GM18951 (cell line): ENCODE results near the gene ISG20.
"Not testable (repeated sequence)": the region's sequence is repeated elsewhere in the genome, so short reads cannot be mapped to it uniquely, and the experiment has no call there.

Experiments
- POLR2A ChIP-seq: IDR thresholded peaks from 4 replicates; pipeline ENCODE4 v1.6.1; 2011; ENCODE audit warnings: mild to moderate bottlenecking; ENCODE audit not compliant: insufficient read length, insufficient read depth; ENCODE audit errors: extremely low read depth
- in situ Hi-C: fragments of 300-500 bp; cut with MboI; formaldehyde crosslinking; loops from one replicate; pipeline ENCODE4 v1.12.0; 2022; ENCODE audit warnings: low sequenced_read_pairs, mixed read lengths, inconsistent platforms; ENCODE audit not compliant: unreplicated experiment

The ISG20 gene

DNA sequence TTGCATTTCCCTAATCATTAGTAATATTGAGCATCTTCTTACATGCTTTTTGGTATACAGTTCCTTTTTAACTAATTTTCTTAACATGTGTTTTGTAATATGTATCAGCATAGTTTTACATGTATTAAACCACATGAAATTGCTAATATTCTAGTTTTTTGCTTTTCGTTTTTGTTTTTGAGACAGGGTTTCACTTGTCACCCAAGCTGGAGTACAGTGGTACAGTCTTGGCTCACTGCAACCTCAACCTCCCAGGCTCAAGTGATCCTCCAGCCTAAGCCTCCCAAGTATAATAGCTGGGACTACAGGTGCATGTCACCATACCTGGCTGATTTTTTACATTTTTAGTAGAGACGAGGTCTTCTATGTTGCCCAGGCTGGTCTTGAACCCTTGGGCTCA lies 4.4 kb upstream of the ISG20 start:
- TF ChIP-seq POLR2A = no peak
- in situ Hi-C loops = no loop called here

- TF ChIP-seq POLR2A = no peak
- in situ Hi-C loops = no loop called here
Measured at GRCh38 chr15:88635318-88635717, 3.5 kb upstream of the ISG20 start.

GRCh38 chr15:88636050-88636449 lies 2.8 kb upstream of the ISG20 start:
- no peak for TF ChIP-seq POLR2A
- in situ Hi-C loops = no loop called here

DNA sequence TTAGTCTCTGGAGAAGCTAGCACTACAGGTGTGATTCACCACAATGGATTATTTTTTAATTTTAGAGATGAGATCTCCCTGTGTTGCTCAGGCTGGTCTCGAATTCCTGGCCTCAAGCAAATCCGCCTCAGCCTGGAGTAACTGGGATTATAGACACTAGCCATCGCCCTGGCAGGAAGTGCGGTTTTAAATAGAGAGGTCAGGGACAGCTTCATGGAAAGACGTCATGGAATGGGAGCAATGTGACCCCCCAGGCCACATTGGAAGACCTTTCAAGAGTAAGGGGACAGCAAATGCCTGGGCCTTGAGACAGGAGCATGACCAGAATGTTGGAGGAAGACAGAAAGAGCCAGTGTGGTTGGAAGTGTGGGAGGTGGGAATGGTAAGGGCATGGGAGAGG lies 2.2 kb upstream of the ISG20 start:
- in situ Hi-C loops = no loop called here
- TF ChIP-seq POLR2A = peak; percentile 10

DNA sequence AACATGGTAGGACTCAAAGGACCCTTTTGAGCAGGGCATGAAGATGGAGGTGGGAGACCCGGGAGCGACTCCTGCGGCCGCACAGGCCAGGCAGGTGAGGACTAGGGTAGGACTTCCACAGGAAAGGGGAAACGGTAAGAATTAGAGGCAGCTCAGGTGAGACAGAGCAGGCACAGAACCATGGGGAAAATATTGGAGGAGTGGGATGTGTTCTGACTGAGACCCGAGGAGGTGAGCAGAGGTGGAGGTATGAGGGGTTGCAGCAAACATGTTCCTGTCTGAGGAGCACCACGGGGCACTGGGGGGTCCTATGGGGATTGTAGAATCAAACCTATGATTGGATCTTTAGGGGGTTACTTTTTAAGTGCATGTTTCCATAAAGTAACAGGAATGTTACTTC lies 1.4 kb upstream of the ISG20 start:
- TF ChIP-seq POLR2A = no peak
- in situ Hi-C loops = no loop called here

DNA sequence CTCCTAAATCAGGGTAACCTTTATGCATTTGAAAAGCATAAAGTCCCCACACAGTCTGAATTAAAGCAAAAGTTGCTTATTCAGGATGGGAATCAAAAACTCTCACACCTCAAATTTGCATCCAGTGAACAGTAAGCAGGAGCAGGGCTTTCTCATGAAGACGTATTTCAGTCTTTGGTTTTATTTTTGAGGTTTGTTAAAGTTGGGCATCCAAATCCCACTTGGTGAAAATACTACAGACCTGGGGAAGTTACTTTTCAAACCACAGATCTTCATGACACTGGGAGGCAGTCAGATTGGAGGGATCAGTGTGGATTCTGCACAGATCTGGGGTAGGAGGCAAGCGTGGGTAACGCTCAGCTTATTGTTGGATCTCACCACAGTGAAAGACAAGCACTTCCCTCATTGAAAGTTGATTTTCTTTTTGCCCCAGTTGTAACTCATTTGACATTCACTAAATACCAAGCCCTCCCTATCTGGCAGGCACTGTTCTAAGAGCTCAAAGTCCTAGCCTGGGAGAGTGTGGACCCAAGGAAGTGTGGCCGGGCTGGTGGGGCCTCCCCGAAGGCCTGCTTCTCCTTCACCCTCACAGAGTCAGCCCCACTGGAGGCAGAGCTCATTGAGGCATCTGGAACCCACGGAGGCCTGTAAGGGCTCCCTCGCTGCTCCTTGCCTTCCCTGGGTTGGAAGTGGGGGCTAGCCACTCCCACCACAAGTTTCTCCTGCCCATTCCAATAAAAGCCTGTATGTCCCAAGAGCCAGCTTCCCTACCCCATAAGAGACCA lies 783 bp upstream of the ISG20 start:
- no peak for TF ChIP-seq POLR2A
- in situ Hi-C loops = no loop called here

DNA sequence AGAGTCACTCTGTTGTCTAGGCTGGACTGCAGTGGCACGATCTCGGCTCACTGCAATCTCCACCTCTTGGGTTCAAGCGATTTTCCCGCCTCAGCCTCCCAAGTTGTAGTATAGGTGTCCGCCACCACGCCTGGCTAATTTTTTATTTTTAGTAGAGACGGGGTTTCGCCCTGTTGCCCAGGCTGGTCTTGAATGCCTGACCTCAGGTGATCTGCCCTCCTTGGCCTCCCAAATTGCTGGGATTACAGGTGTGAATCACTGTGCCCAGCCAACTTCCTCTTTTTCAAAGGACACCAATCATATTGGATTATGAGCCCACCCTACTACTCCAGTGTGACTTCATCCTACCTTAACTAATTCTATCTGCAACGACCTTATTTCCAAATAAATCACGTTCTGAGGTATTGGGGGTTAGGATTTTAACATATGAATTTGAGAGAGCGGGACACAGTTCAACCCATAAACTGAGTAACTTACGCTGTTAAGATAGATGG lies 3.2 kb downstream of the ISG20 start:
- in situ Hi-C loops = no loop called here
- no peak for TF ChIP-seq POLR2A

GRCh38 chr15:88642514-88642913 lies 3.7 kb downstream of the ISG20 start:
- in situ Hi-C loops = not testable (repeated sequence)

DNA sequence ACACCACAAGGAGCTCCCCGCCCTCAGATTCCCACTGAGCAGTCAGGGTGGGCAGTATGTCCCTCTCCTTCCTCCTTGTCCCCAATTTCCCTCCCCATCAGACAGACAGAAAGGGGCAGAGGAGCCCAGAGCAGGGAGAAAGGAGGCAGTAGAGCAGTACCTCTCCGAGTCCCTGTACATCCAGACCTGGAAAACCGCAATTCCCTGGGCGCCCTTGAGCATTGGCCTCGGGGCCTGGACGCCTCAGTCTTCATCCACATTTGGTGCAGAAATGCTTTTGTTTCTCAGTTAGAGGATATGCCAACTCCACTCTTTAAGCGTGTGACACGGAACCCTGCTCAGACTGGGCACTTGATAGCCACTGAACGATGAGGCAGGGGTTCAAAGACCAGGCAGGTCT lies 5.9 kb downstream of the ISG20 start:
- in situ Hi-C loops = no loop called here
- TF ChIP-seq POLR2A = no peak

GRCh38 chr15:88645171-88646087 lies 6.6 kb downstream of the ISG20 start:
- no peak for TF ChIP-seq POLR2A
- in situ Hi-C loops = no loop called here

DNA sequence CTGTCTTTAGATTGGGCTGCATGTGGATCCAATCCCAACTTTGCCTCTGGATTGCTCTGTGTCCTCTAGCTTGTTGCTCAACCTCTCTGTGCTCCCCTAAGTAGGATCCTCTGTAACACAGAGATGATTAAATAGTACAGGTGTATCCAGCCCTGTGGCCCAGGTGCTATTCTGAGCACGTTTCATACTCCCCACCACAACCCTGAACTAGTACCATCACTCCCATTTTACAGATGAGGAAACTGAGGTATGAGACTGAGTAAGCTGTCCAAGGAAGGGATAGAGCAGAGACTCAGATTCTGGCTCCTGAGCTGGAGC lies 7.2 kb downstream of the ISG20 start:
- in situ Hi-C loops = no loop called here
- TF ChIP-seq POLR2A = no peak

DNA sequence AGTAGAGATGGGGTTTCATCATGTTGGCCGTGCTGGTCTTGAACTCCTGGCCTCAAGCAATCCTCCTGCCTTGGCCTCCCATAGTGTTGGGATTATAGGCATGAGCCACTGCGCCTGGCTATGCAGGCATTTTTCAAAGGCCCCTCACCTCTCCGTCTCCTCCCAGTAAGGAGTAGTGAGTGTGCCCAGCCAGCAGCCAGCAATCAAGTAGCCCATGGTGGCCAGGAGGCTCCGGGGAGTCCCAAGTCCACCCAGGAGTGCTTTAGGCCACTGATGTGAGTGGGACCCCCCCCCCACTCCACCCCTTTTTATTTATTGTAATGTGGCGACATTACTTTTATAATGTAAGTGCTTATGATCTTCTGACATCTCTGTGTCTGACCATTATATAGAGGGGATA lies 8.1 kb downstream of the ISG20 start:
- no peak for TF ChIP-seq POLR2A
- in situ Hi-C loops = no loop called here

GRCh38 chr15:88647351-88648105 lies 8.7 kb downstream of the ISG20 start:
- in situ Hi-C loops = no loop called here
- TF ChIP-seq POLR2A = no peak
